ENCODE measurements around the gene PRR23E. TPM values are rescaled to one million over a fixed set of nuclear protein-coding genes. Genes with fewer than 3 reads are reported as not detected.

Gene PRR23E
- total RNA-seq, 2 donors from 2014 or later = not detected

DNA sequence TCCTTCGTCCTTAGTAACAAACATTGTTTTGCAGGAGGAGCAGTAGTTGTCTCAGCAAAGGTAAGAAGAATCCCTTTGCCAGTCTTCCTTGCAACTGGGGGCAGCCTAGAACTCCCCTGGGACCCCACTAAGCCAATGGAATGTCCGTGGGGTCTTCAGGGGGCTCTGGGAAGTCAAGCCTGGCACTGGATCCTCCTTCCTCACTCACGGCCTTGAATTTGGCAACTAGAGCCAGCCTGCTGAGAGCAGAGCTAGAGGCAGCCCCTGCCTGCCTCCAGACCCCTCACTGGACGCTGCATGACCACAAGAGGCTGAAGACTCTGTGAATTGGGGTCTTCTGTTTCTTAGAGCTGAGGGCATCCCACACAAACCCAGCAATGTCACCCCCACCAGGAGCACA, 18.6 kb upstream of the PRR23E start:
- no peaks in the 10 kb centered on the region for H3K36me3 ChIP-seq (ENCODE audit: control insufficient read depth, insufficient read depth, low read length)
- H3K27me3 ChIP-seq (ENCODE audit: control insufficient read depth, insufficient read depth, low read length, poor library complexity, severe bottlenecking) = no peaks in the 10 kb centered on the region
- WGBS, 2 experiments (ENCODE audit: insufficient coverage in 1 of 2, insufficient read length in 1 of 2) = 67 to 84% methylated on average over 1 to 4 of the region's 4 CpGs
- H3K9me3 Mint-ChIP-seq = peaks cover 6% of the 10 kb centered on the region
- TF ChIP-seq, protein P1, sequence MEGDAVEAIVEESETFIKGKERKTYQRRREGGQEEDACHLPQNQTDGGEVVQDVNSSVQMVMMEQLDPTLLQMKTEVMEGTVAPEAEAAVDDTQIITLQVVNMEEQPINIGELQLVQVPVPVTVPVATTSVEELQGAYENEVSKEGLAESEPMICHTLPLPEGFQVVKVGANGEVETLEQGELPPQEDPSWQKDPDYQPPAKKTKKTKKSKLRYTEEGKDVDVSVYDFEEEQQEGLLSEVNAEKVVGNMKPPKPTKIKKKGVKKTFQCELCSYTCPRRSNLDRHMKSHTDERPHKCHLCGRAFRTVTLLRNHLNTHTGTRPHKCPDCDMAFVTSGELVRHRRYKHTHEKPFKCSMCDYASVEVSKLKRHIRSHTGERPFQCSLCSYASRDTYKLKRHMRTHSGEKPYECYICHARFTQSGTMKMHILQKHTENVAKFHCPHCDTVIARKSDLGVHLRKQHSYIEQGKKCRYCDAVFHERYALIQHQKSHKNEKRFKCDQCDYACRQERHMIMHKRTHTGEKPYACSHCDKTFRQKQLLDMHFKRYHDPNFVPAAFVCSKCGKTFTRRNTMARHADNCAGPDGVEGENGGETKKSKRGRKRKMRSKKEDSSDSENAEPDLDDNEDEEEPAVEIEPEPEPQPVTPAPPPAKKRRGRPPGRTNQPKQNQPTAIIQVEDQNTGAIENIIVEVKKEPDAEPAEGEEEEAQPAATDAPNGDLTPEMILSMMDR (conservative IDR thresholded peaks at IDR 0.05) = no peak
- no peak overlapping the region for H3K9ac ChIP-seq (ENCODE audit: extremely low read depth, low read length, poor library complexity, severe bottlenecking)
- DNase-seq = no peak
- no peaks in the 10 kb centered on the region for H3K27me3 Mint-ChIP-seq (ENCODE audit: insufficient read depth)
- no peak overlapping the region for H3K27ac ChIP-seq (ENCODE audit: low read depth, low read length)
- H3K4me3 Mint-ChIP-seq = no peak overlapping the region
- H3K9me3 ChIP-seq (ENCODE audit: control insufficient read depth, low read length) = peaks cover 5% of the 10 kb centered on the region
- no peak overlapping the region for H3K27ac Mint-ChIP-seq
- no peaks in the 10 kb centered on the region for H3K4me1 ChIP-seq (ENCODE audit: control insufficient read depth, insufficient read depth, low read length)
- H3K36me3 Mint-ChIP-seq (ENCODE audit: low read depth) = no peaks in the 10 kb centered on the region
- peaks cover 2% of the 10 kb centered on the region for H3K4me1 Mint-ChIP-seq
- H3K4me3 ChIP-seq (ENCODE audit: low read length) = no peak overlapping the region

DNA sequence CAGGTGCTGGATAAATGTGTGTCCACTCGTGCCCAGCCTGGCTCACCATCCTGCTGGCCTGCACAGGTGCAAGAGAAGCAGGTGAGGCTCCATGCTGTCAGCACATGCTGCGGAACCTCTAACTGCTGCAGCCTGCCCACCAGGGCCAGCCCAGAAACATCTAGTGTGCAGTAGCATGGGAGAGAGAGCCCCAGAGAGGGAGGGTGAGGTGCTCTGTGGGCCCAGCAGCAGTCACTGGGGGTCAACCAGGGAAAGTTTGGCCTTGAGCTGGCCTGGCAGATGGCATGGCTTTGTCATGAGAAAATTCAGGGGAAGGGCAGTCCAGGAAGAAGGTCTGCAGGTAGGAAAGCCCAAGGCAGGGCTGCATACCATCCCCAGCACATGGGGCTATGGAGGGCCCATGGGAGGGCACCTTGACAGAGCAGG, 18.2 kb upstream of the PRR23E start:
- Histone ChIP-seq H3K4me1 (ENCODE audit: control insufficient read depth, insufficient read depth, low read length) (no peaks in the 10 kb centered on the region), H3K27ac (ENCODE audit: low read depth, low read length) (no peak overlapping the region), H3K27me3 (ENCODE audit: control insufficient read depth, insufficient read depth, low read length, poor library complexity, severe bottlenecking) (no peaks in the 10 kb centered on the region), H3K9me3 (ENCODE audit: control insufficient read depth, low read length) (peaks cover 9% of the 10 kb centered on the region), H3K36me3 (ENCODE audit: control insufficient read depth, insufficient read depth, low read length) (no peaks in the 10 kb centered on the region), H3K4me3 (ENCODE audit: low read length) (no peak overlapping the region), H3K9ac (ENCODE audit: extremely low read depth, low read length, poor library complexity, severe bottlenecking) (no peak overlapping the region)
- no peak for DNase-seq
- no peaks in the 10 kb centered on the region for H3K36me3 Mint-ChIP-seq (ENCODE audit: low read depth)
- TF ChIP-seq, protein P1 (conservative IDR thresholded peaks at IDR 0.05) = no peak
- H3K9me3 Mint-ChIP-seq = peaks cover 6% of the 10 kb centered on the region
- H3K27me3 Mint-ChIP-seq (ENCODE audit: insufficient read depth) = no peaks in the 10 kb centered on the region
- no peak overlapping the region for H3K4me3 Mint-ChIP-seq
- WGBS, 2 experiments (ENCODE audit: insufficient coverage in 1 of 2, insufficient read length in 1 of 2) = 86 to 100% methylated on average over 1 to 2 of the region's 2 CpGs
- H3K27ac Mint-ChIP-seq = peak overlapping the region; percentile 29
- H3K4me1 Mint-ChIP-seq = peaks cover 2% of the 10 kb centered on the region

DNA sequence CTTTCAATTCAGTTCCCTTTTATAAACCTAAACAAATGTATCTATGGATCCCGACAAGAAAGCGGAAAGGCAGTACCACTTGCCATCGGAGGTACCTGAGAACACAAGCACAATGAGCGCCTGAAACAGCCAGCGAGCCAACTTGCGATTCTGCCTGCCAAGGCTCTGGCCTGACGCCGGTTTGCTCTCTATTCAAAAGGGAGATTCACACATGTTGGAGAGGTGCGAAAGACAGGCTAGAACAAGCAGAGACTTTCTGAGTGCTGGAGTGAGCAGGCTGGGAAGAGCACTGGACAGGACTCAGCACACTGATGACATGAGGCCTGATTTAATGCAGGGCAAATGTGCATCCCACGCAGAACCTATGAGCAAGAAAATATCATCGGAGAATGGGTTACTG, 17.7 kb upstream of the PRR23E start:
- Mint-ChIP-seq H3K9me3 (peaks cover 6% of the 10 kb centered on the region), H3K27me3 (ENCODE audit: insufficient read depth) (no peaks in the 10 kb centered on the region), H3K4me1 (peaks cover 2% of the 10 kb centered on the region), H3K36me3 (ENCODE audit: low read depth) (no peaks in the 10 kb centered on the region), H3K4me3 (no peak overlapping the region), H3K27ac (no peak overlapping the region)
- no peaks in the 10 kb centered on the region for H3K4me1 ChIP-seq (ENCODE audit: control insufficient read depth, insufficient read depth, low read length)
- peaks cover 9% of the 10 kb centered on the region for H3K9me3 ChIP-seq (ENCODE audit: control insufficient read depth, low read length)
- 90 to 93% methylated on average over 11 of the region's 11 CpGs for WGBS, 2 experiments (ENCODE audit: insufficient coverage in 1 of 2, insufficient read length in 1 of 2)
- no peak for DNase-seq
- H3K4me3 ChIP-seq (ENCODE audit: low read length) = no peak overlapping the region
- no peak overlapping the region for H3K9ac ChIP-seq (ENCODE audit: extremely low read depth, low read length, poor library complexity, severe bottlenecking)
- H3K27me3 ChIP-seq (ENCODE audit: control insufficient read depth, insufficient read depth, low read length, poor library complexity, severe bottlenecking) = no peaks in the 10 kb centered on the region
- TF ChIP-seq, protein P1 (conservative IDR thresholded peaks at IDR 0.05) = no peak
- H3K27ac ChIP-seq (ENCODE audit: low read depth, low read length) = no peak overlapping the region
- H3K36me3 ChIP-seq (ENCODE audit: control insufficient read depth, insufficient read depth, low read length) = no peaks in the 10 kb centered on the region

Measured in endodermal cell (in vitro differentiated cells).